NCI-H128 (cell line): ENCODE results near the gene ZNF219.
"Not testable (repeated sequence)": the region's sequence is repeated elsewhere in the genome, so short reads cannot be mapped to it uniquely, and the experiment has no call there.

Experiments used
- DNase-seq: peaks from one replicate; lab custom pipeline; 2025; ENCODE audit not compliant: unreplicated experiment; lab: John Stamatoyannopoulos, UW

ZNF219 gene

DNA sequence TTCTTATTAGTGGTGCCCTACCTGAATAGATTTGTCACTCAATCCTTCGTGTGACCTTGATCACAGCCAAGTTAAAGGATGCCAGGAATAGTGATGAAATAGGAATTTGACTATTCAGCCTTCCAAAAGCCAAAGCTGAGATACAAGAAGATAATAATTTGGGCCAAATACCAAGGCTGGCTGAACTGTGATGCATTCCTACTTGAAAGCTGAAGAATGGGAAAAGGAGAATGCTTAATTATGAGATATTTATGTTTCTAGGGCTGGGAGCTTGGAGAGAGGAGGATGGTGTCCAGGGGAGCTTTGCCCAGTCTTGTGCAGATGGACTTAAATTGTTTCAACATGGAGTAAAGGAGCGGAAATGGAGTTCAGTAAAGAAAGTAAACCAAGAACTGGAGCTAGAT, 51.1 kb downstream of the ZNF219 start:
- no peak for DNase-seq

GRCh38 chr14:21043974-21044618, 54.4 kb downstream of the ZNF219 start:
- DNase-seq: no peak

- no peak for DNase-seq
Observed at GRCh38 chr14:21043387-21043973, 55.0 kb downstream of the ZNF219 start.

- no peak for DNase-seq
Observed at GRCh38 chr14:21042918-21043317, 55.5 kb downstream of the ZNF219 start.

GRCh38 chr14:21041676-21042433, 56.6 kb downstream of the ZNF219 start, which contains the start of gene RNASE7:
TSS of gene RNASE7 (plus strand) at chr14:21042362. CDS start at chr14:21042993, 631 bp downstream.
- no peak for DNase-seq

- DNase-seq: not testable (repeated sequence)
Observed at GRCh38 chr14:21040941-21041340, 57.5 kb downstream of the ZNF219 start.

DNA sequence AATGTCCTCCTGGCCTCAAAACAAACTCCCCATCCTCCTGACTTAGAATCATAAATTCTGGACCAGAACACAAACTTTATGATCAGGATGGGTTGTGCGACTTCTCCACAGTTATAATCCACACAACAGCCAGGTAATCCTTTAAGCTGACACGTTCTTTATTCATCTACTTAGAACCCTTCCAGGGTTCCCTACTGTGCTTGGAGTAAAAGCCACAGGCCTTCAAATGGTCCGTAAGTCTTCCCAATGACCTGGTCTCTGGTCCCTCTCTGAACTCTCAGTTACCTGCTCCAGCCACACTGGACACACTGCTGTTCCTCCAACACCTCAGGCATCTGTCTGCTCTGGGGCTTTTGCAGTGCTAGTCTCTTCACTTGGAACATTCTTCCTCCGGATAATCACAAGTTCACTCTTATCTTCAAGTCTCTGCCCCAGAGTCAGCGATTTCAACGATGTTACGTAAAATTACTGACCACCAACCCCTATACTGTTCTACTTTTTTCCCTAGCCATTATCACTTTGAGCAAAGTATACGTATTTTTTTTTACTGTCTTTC, 58.0 kb downstream of the ZNF219 start:
- DNase-seq: no peak
